Neural progenitor cell (in vitro differentiated cells): Measurements from ENCODE around the gene ZMAT5.

Experiments
- CTCF ChIP-seq: fragments of 200-600 bp; sonication (generic); IDR thresholded peaks from 2 replicates; pipeline ENCODE4 v1.5.1; 2017; ENCODE audit warnings: antibody characterized with exemption, mild to moderate bottlenecking
- EZH2phosphoT487 ChIP-seq: fragments of 200-600 bp; sonication (generic); IDR thresholded peaks from 2 replicates; pipeline ENCODE4 v1.6.1; 2017; ENCODE audit warnings: antibody characterized with exemption

- TF ChIP-seq CTCF (no peak), EZH2phosphoT487 (no peak)
Observed at GRCh38 chr22:29780220-29780619, 13.4 kb upstream of the ZMAT5 start.
